ENCODE results near the gene TBX5. TPM values are rescaled to one million over a fixed set of nuclear protein-coding genes. Genes with fewer than 3 reads are reported as not detected.

Gene TBX5
- total and polyA plus RNA-seq, 8 donors, result 16.8 to 63.0 (median 55.4) TPM

- Histone ChIP-seq H3K9me3 (no peaks in the 10 kb centered on the region), H3K4me3 (no peak overlapping the region), H3K4me1 (no peaks in the 10 kb centered on the region), H3K27me3 (no peaks in the 10 kb centered on the region), H3K36me3 (no peaks in the 10 kb centered on the region), H3K27ac (no peak overlapping the region)
- TF ChIP-seq, protein P1, sequence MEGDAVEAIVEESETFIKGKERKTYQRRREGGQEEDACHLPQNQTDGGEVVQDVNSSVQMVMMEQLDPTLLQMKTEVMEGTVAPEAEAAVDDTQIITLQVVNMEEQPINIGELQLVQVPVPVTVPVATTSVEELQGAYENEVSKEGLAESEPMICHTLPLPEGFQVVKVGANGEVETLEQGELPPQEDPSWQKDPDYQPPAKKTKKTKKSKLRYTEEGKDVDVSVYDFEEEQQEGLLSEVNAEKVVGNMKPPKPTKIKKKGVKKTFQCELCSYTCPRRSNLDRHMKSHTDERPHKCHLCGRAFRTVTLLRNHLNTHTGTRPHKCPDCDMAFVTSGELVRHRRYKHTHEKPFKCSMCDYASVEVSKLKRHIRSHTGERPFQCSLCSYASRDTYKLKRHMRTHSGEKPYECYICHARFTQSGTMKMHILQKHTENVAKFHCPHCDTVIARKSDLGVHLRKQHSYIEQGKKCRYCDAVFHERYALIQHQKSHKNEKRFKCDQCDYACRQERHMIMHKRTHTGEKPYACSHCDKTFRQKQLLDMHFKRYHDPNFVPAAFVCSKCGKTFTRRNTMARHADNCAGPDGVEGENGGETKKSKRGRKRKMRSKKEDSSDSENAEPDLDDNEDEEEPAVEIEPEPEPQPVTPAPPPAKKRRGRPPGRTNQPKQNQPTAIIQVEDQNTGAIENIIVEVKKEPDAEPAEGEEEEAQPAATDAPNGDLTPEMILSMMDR (IDR thresholded peaks at IDR 0.05), result no peak
- ATAC-seq, result no peak
- no peak for DNase-seq
- intact Hi-C loops (cut with DNase I), result no loop called here
Observed at GRCh38 chr12:114313910-114314309, 92.0 kb downstream of the TBX5 start.

DNA sequence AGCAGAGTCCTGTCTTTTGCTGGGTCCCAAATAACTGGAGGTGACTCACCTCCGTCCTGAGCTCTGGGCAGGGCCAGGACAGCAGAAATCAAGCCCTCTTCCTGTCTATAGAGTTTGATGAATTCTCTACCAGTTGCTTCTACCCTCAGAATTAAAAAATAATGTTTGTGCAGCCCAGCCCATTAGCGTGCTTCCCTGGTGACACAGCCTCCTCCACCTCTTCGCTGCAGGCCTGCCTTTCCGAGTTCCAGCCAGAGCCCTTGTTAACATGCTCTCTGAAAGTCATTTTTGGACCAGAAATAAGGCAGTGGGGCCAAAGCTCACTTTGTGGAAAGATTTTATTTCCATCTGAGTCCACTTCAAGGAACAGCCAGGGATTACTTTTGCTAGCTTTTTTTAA is 94.0 kb downstream of the TBX5 start:
- H3K27me3 ChIP-seq, result no peaks in the 10 kb centered on the region
- no peak overlapping the region for H3K4me3 ChIP-seq
- H3K9me3 ChIP-seq, result no peaks in the 10 kb centered on the region
- no peaks in the 10 kb centered on the region for H3K4me1 ChIP-seq
- TF ChIP-seq, protein P1 (IDR thresholded peaks at IDR 0.05), result no peak
- no peak overlapping the region for H3K27ac ChIP-seq
- ATAC-seq (no peak), DNase-seq (no peak)
- H3K36me3 ChIP-seq, result no peaks in the 10 kb centered on the region
- intact Hi-C loops (cut with DNase I), result no loop called here

- intact Hi-C loops (cut with DNase I), result no loop called here
- Histone ChIP-seq H3K27me3 (peaks cover 0 to 16% of the 10 kb centered on the region in 2 donors), H3K4me1 (no peaks in the 10 kb centered on the region), H3K36me3 (no peaks in the 10 kb centered on the region), H3K4me3 (no peak overlapping the region), H3K27ac (no peak overlapping the region), H3K9me3 (no peaks in the 10 kb centered on the region)
- DNase-seq, result no peak
- no peak for ATAC-seq
- TF ChIP-seq, protein P1 (IDR thresholded peaks at IDR 0.05), result no peak
Observed at GRCh38 chr12:114306646-114307045, 99.3 kb downstream of the TBX5 start.

DNA sequence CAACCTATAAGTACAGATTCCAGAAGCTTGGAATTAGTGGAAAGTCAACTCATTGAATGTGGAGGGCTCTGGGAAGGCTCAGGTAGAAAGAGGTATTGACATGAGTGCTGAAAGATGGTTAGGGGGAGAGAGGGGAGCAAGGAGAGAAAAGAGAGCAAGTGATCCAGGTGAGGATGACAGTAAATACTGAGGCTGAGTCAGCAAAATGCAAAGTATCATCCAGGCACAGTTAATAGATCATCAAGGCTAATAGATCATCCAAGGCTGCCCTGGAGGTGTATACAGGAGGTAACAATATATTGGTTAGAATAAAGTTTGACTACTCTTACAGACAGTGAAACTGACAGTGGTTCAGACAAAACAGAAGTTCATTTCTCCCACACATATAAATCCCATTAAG is 100.5 kb downstream of the TBX5 start:
- DNase-seq (no peak), ATAC-seq (no peak)
- H3K27me3 ChIP-seq, result peaks cover 0 to 16% of the 10 kb centered on the region in 2 donors
- TF ChIP-seq, protein P1 (IDR thresholded peaks at IDR 0.05), result no peak
- H3K4me3 ChIP-seq, result no peak overlapping the region
- no peaks in the 10 kb centered on the region for H3K36me3 ChIP-seq
- intact Hi-C loops (cut with DNase I), result no loop called here
- no peaks in the 10 kb centered on the region for H3K9me3 ChIP-seq
- no peaks in the 10 kb centered on the region for H3K4me1 ChIP-seq
- H3K27ac ChIP-seq, result no peak overlapping the region
